ENCODE data around the gene PRL.

DNA sequence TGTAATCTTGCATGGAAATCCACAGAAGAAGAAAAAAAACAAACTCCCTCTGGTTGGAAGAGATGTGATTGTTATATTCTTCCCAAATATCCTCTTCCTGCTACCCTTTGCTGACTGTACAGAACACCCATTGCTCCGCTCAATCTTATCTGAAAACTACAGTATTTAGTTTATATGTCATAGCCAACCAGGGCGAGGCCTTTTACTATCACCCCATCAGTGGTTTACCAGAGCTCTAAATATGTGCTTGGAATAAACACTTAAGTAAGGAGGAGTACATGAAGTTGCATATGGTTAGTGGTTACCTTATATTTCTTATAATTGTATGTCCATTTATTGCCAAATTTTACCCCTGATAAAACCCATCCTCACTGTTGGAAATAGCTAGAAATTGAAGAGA lies 12.2 kb downstream of the PRL start:
- TF ChIP-seq, protein P1, sequence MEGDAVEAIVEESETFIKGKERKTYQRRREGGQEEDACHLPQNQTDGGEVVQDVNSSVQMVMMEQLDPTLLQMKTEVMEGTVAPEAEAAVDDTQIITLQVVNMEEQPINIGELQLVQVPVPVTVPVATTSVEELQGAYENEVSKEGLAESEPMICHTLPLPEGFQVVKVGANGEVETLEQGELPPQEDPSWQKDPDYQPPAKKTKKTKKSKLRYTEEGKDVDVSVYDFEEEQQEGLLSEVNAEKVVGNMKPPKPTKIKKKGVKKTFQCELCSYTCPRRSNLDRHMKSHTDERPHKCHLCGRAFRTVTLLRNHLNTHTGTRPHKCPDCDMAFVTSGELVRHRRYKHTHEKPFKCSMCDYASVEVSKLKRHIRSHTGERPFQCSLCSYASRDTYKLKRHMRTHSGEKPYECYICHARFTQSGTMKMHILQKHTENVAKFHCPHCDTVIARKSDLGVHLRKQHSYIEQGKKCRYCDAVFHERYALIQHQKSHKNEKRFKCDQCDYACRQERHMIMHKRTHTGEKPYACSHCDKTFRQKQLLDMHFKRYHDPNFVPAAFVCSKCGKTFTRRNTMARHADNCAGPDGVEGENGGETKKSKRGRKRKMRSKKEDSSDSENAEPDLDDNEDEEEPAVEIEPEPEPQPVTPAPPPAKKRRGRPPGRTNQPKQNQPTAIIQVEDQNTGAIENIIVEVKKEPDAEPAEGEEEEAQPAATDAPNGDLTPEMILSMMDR (IDR thresholded peaks at IDR 0.05 in 8 of 11, conservative IDR thresholded peaks at IDR 0.05 in 3 of 11) = no peak
- TF ChIP-seq POLR2AphosphoS5 (IDR thresholded peaks at IDR 0.05) = no peak
- no peak for TF ChIP-seq POLR2A (IDR thresholded peaks at IDR 0.05)
